ENCODE results near the gene BORCS6.
A peak's percentile ranks its signal among the peaks of the same experiment; 100 is the strongest.

BORCS6 gene

DNA sequence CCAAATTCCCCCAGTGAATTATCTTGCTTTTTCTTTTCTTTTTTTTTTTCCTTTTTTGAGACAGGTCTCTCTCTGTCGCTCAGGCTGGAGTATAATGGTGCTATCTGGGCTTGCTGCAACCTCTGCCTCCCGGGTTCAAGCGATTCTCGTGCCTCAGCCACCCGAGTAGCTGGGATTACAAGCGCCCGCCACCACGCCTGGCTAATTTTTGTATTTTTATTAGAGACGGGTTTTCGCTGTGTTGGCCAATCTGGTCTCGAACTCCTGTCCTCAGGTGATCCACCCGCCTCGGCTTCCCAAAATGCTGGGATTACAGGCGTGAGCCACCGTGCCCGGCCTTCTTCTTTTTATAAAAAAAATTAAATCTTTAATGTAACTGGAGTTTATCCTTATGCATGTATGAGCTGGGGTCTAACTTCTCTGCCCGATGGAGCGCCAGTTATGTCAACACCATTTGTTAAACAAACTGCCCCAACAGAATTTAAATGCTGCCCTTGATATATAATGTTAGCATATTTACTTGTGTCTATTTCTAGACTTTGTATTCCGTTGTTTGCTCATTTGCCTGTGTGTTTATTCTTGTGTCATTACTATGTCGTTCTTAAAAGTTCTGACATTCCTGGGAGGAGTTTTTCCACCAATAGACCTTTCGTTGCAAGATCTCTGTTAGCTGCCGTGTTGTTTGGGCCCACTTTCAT is 20.9 kb upstream of the BORCS6 start:
- no peak for DNase-seq

DNA sequence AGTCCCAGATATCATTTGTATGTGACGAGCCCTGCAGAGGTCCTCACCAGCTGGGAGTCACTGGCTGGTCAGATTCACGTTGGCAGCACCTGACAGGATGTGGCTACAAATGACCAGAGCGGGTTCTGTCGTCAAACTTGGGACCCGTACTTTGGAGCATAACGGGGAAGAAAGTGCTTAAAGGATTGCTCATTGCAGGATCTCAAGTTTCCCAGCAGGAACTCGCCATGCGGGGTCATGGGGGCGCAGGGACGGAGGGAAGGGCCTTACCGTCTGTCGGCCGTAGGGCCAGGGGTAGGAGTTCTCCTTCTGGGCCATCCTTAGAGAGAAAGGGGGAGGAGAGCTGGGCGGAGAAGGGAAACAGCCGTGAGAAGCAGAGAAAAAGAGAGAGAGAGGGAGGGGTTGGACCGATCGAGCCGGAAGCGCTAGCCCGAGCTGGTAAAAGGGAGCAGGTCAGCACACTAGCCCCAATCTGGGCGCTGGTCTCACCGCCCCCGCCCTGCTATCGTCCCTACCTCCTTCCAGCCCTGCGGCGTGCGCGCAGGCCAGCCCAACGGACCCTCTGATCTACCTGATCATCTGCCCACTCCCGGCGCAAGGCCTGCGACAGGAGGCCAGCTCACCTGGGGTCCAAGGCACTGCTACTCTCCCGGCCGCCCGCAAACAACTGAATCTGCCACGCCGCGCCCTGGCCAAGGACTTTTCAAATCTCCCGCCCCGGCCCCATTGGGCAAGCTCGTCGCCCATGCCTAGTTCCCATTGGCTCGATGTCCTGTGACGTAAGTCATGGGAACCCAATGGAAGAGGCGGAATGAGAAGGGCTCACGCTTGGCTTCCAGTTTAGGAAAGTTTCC is 20.2 kb upstream of the BORCS6 start, which contains the start of gene AURKB:
TSS of gene AURKB (minus strand) at position 669 of the 854 bp plus-strand sequence. CDS start at position 318, 351 bp downstream.
- peak; percentile 79 to 85 (median 81) for DNase-seq

DNA sequence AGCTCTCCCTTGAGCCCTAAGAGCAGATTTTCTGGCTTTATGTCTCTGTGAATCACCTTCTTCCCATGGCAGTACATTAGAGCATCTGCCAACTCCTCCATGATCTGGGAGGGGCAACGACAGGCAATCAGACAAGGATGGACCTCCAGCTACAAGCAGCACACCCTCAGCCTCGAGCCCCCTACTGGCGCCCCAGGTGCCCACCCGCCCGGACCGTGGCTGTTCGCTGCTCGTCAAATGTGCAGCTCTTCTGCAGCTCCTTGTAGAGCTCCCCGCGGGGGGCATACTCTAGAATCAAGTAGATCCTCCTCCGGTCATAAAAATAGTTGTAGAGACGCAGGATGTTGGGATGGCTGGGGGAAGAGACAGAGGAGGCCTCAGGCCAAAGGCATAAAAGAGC is 16.6 kb upstream of the BORCS6 start:
- no peak for DNase-seq

DNA sequence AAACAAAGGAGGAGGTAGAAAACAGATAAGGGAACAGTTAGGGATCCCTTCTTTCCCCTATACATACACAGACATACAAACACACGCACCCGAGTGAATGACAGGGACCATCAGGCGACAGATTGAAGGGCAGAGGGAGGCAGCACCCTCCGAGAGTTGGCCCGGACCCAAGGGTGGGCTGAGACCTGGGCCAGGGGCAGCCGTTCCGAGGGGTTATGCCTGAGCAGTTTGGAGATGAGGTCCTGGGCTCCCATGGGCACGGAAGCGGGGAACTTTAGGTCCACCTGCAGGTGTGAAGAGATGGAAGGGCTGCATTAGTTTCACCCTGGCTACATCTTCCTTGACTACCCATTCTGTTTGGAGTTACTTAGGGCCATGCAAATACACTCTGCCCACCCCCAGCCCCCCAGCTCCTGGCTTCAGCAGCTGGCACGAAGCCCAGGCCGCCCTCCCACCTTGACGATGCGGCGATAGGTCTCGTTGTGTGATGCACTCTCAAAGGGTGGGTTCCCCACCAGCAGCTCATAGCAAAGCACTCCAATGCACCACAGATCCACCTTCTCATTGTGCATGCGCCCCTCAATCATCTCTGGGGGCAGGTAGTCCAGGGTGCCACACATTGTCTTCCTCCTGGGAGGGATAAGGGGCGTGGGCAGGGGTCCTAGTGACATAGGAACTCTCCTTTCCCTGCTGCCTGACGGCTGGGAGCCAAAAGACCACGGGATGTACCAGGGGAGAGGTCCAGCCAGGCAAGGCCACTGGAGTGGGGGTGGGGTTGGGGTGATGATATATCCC is 15.0 kb upstream of the BORCS6 start:
- DNase-seq, result no peak

DNA sequence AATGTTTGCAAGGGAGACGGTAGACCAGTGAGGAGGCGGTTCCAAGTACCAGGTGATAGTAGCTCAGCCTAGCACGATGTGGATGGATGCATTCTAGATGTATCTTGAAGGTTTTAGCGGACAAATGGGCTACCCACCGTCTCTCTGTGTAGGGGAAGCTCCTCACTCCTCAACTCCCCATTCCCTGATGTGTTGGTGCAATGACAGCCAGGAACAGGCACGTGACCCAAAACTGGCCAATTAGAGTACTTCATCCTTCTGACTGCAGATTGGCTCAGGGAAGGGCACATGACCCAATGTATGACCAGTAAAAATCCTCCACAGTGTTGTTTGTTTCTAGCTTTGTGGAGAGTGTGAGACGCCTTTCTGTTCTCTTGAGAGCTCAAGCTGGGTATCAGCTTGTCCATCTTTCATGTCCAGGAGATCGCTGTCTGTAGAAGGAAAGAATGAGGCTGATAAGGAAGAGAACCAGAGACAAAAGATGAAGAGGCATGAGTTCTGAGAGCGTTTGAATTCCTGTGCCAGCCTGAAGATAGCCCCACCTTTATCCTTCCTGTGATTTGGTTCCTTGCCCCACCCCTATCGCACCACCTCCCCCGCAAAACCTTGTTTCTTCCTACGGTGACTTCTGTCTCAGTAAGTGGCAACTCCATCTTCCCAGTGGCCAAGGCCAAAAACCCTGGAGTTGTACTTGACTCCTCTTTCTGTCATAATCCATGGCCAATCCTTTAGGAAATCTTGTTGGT is 2.3 kb upstream of the BORCS6 start:
- no peak for DNase-seq

DNA sequence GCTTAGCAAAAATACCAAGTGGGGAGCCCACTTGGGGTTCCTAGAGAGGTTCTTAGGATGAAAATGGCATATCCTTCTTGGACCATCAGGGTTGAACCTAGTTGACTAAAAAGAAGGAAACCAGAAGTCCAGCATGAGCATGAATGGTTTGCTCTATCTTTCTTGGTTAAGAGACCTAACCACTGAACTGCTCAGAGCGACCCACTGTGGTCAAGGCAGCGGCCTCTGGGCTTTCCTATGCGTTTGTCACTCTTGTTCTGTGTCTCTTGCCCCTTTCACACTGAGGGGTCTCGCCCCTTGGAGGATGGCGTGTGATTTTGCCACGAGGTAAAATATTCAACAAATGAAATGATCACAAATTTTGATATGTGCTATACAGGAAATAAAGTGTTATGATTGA is 526 bp upstream of the BORCS6 start:
- no peak for DNase-seq

DNA sequence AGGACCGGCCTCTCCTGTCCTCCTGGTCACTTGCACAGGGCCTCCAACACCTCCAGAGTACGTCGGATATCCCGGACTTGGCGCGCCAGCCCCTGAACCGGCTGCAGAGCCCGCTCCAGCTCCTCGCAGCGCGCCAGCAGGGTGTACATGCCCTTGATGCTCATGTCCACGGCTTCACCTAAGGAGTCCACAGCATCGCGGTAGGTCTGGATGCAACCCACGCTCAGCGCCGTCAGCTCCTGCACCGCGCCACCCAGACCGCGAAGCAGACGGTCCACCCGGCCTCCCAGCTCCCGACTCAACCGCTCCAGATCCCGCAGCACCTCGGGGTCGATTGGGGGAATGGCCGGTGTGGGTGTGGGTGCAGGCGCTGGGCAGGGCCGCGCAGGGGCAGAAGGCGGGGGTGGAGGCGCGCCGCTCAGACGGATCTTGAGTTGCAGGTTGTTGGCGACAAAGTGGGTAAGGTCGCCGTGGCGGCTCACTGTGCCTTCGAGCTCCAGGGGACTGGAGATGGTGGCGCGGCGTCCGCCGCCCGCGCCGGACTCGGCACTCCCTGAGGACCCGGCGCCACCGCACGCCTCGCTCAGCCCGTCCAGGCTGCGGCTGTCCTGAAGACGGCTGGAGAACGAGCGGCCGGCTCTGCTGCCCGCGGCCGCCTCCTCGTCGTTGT is 804 bp downstream of the BORCS6 start:
- peak in 1 of 4 experiments; percentile 44 for DNase-seq

DNA sequence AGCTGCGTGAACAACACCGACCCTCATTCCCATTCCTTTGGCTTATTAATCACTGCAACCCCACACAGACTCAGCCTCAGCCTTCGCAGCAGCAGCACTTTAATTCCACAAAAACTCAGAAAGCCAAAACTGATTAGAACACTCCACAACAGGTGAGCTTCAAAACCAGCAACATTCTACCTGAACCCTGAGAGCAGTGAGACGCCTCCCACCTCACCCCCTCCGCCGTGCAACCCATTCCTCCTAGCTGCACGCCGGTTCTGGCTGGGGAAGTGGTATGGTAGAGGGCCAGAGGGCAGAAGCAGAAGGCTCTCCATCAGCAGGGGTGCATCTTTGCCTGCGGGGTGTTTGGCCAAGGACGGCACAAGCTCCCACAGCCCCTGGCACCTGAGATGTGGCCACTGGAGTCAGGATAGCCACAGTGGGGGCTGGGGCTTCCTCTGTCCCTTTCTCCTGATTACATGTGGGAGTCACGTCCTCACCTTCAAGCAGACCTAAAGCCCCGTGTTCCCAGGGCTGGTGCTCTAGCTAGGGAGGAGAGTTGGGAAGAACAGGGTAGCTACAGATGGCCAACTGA is 1.6 kb downstream of the BORCS6 start:
- DNase-seq, result no peak

DNA sequence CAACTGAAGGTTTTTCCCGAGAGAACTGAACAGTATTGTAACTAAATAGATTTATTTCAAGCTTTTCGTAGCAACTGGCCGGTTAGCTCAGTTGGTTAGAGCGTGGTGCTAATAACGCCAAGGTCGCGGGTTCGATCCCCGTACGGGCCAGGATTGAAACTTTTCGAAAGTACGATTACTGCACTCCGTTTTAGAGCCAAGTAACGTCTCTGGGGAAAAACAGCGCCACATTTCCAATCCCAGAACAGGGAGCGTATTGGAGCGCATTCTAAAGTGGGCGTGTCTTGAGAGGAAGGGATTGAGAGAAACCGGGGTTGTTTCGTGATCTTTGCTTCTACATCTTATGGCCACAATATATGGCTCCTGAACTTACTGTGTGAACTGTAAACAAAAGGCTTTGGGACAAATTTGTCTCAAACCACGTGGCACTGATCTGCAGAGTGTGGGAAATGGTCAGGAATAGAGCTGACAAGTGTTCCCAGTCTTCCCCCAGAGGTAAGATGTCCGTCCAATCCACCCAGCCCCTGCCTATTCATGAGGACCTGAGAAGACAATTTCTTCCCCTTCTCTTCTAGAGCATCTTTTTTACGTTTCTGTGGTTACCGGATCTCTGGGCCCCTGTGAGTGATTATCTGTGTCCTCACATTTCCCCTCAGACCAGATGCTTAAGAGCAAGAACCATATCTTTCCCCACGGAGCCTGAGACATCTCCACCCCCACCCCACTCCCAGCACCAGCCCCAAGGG is 2.3 kb downstream of the BORCS6 start:
- DNase-seq, result peak; percentile 45 to 90 (median 73)

DNA sequence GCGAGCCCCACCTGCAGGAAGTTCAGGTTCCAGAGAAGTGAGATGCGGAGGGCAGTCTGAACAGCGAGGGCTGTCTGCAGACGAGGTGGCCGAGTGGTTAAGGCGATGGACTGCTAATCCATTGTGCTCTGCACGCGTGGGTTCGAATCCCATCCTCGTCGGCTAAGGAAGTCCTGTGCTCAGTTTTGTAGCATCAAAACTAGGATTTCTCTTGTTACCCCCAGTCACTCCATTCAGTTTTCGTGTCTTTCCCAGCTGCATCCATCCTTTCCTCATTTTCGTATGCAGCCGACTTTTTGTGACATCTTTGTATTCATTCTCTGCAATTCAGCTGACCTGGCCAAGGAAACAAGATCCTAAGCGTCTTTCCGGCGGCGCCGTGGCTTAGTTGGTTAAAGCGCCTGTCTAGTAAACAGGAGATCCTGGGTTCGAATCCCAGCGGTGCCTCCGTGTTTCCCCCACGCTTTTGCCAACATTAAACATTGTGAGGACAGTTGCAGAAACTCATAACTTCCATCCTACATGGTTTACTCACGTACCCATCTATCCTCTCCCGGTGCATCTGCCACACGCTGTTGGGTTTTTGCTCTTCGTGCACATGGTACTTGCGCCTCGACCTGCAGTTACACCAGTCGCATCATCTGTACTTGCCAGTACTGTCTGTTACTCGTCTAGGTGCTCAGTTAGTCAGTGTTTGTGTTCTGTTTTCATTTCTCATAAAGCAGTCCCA is 3.0 kb downstream of the BORCS6 start:
- DNase-seq, result peak; percentile 73 to 95 (median 82)

DNA sequence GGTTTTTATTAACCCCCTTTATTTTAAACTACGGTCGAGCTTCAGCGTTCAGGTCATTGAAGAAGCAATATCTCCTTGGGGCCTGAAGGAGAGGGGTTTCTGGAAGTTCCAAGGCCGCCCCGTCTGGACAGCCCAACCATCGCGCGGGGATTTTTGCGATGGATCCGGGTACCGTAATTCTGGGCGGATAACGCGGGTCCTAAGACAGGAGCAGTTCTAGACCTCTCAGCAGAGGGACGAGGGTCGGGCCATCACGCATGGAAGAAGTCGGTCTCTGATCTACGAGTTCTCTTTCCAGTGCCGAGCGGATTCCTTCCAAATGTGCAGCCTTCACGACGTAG is 3.6 kb downstream of the BORCS6 start:
- DNase-seq, result no peak

DNA sequence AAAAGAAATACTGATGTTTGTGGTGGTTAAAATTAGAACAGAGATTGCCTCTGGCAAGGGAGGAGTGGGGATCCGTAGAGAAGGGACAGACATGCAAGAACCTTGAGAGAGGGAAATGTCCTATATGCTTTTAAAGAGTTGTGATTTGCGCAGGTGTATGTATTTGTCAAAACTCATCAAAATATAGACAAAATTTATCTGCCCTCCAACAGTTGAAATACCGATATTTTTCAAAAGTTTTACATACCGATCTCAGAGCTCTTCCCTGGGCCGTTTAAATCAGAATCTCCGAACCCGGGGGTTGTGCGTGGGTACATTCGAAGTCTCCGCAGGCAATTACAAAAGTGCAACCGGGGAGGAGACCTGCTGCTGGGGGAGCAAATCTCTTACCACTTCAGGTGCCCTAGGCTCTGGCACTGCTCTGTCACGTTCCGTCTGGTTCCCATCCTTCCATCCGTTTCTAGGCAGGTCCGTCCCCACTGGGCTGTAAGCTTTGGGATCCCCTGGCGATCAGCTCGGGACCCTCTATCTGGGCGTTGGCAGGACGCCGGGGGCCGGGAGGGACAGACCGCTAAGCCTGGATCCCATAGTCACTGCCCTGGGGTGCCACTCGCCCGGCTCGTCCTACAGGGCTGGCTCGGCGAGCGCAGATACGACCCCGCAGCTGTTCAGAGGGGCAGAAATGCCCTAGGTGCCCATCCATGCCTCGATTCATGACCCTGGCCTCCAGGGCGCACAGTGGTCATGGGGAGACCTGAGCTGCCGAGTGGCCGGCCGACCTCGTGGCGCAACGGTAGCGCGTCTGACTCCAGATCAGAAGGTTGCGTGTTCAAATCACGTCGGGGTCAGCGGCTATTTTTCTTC is 4.2 kb downstream of the BORCS6 start:
- DNase-seq, result peak; percentile 80 to 97 (median 92)

DNA sequence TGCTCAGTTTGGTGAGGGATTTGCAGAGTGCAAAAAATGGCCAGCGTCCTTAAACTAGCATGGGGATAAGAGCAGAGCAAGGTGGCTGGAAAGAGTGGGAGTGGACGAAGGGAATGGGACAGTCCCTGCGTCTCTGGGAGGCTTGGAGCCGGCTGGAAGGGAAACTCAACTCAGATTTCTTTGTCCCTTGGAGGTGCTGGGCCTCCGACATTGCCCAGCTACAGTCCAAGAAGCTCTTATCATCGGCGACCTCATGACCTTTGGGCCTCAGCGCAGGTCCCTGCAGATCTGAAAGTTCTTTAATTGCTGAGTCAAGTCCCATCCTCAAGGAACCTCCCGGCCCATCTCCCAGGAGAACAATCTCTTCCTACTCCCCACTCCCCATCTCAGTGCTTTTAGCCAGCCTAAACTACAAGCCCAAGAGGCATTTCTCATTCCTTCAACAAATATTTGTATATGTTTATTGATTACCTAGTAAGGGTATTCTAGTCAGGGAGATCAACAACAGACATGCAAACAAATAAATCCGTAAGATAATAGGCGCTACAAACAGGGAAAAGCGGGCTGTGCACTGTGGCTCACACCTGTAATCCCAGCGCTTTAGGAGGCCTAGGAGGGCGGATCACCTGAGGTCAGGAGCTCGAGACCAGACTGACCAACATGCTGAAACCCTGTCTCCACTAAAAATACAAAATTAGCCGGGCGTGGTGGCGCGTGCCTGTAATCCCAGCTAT is 12.8 kb downstream of the BORCS6 start:
- DNase-seq, result no peak

DNA sequence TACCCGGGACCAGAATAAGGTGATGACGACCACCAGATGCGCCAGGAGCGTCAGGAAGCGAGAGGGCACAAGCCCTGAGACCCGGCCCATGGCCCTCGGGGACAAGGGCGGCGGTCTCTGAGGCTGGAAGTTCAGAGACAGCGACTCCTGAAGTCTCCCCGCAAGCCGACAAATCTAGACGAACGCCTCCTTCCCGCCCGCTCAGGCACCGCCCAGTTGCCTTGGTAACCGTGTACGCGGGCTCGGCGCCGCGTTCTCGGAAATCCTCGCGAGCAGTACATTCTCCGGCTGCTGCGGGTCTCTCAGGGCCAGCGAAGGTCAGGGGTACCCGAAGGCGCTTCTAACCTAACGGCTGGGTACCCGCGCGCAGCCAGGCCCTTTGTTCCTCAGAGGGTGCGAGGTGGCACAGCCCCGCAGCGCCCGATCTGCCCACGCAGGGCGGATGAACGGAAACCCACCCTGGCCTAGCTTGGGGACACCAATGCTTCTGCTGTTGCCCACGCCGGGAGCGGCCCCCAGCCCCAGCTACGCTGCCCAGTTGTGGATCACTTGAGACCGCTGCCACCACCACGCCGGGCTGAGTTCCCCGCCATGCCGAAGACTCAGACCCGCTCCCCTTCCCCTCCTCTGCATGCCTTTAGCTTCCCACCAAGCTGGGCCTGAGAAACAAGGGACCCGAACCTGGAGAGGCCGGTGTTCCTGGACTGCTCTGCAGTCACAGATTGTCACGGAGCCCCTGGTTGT is 13.6 kb downstream of the BORCS6 start, which contains the start of gene TMEM107:
TSS of gene TMEM107 (minus strand) at position 184 of the 744 bp plus-strand sequence. CDS start at position 90, 94 bp downstream.
- DNase-seq, result peak; percentile 68 to 78 (median 71)

DNA sequence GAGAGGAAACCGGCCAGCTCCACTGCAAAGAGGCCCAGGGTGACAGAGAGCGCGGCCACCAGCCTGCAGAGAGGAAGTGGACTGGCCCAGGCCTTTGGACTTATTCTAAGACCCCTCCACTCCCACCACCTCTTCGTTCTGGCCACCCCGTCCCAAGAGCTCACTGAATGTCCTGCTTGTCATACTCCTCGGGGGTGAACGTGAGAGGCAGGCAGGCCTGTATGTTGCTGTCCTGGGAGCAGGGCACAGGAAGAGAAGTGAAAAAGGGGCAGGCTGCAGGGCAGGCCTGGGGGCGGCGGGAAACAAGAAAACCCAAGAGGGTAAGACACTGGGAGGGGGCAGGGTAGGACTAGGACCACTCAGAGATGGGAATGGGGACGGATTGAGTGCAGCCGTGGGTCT is 14.2 kb downstream of the BORCS6 start:
- DNase-seq, result no peak

DNA sequence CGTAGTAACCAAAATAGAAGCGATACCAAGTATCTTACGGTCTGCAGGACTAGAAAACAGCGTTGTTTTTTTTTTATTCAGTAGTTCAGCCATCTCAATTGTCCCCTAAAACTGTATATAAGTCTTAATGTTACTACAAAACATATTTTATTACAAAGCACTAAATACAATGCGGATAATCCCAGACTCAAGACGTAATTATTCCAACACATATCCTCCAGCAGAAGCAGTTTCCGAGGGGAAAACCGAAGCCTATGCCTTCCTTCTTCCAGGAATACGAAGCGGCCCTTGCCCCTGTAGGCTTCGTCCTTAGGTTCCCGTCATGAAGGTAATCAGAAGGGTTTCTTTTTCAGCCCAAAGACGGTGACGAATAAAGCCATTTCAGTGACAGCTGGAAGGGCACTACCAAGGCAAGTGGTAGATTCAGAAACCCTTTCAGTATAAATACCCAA is 16.1 kb downstream of the BORCS6 start:
- DNase-seq, result no peak
